ENCODE results near the gene LRRC25. TPM values are rescaled to one million over a fixed set of nuclear protein-coding genes. Genes with fewer than 3 reads are reported as not detected.
"Not testable (repeated sequence)": the region's sequence is repeated elsewhere in the genome, so short reads cannot be mapped to it uniquely, and the experiment has no call there.

The LRRC25 gene
- total RNA-seq, 1 experiment from 2014 or later: not detected

DNA sequence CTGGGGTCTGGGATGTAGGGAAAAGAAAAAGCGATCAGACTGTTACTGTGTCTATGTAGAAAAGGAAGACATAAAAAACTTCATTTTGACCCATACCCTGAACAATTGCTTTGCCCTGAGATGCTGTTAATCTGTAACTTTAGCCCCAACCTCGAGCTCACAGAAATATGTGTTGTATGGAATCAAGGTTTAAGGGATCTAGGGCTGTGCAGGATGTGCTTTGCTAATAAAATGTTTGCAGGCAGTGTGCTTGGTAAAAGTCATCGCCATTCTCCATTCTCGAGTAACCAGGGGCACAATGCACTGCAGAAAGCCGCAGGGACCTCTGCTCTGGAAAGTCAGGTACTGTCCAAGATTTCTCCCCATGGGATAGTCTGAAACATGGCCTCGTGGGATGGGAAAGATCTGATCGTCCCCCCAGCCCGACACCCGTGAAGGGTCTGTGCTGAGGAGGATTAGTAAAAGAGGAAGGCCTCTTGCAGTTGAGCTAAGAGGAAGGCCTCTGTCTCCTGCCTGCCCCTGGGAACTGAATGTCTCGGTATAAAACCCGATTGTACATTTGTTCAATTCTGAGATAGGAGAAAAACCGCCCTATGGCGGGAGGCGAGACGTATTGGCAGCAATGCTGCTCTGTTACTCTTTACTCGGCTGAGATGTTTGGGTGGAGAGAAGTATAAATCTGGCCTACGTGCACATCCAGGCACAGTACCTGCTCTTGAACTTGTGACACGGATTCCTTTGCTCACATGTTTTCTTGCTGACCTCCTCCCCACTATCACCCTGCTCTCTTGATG lies 5.2 kb upstream of the LRRC25 start:
- H3K4me3 Mint-ChIP-seq (ENCODE audit: unreplicated experiment): peak overlapping the region; percentile 46
- H3K9me3 ChIP-seq; H3K9me3 Mint-ChIP-seq (ENCODE audit: unreplicated experiment); H3K36me3 Mint-ChIP-seq (ENCODE audit: insufficient read depth, unreplicated experiment); intact Hi-C loops (cut with micrococcal nuclease; ENCODE audit: unreplicated experiment); H3K27me3 Mint-ChIP-seq (ENCODE audit: insufficient read depth, unreplicated experiment); H3K27me3 ChIP-seq (replicated peaks; ENCODE audit: control insufficient read depth, insufficient read depth, low read length); DNase-seq; H3K36me3 ChIP-seq (ENCODE audit: control insufficient read depth, insufficient read depth, low read length): not testable (repeated sequence)
- peak overlapping the region; percentile 25 for H3K4me3 ChIP-seq (ENCODE audit: low read depth, low read length)
- peaks cover 11% of the 10 kb centered on the region for H3K4me1 ChIP-seq
- ChIA-PET POLR2A (interaction anchor here (0.6 to 1.3 kb wide), 4 partner anchors 14 to 121 kb away, joined by 3 to 15 read pairs (median 4); partner anchors contain the start of genes GDF15 and JUND), CTCF (interaction anchor here (0.8 to 1.8 kb wide), 5 partner anchors 8 to 121 kb away, joined by 4 to 7 read pairs (median 6); partner anchors contain the start of genes GDF15 and JUND)
- BruUV-seq (replicated peaks): TSS peak; percentile 63
- H3K27ac Mint-ChIP-seq (ENCODE audit: unreplicated experiment): peak overlapping the region; percentile 77
- peaks cover 21% of the 10 kb centered on the region for H3K4me1 Mint-ChIP-seq (ENCODE audit: low read depth, unreplicated experiment)

DNA sequence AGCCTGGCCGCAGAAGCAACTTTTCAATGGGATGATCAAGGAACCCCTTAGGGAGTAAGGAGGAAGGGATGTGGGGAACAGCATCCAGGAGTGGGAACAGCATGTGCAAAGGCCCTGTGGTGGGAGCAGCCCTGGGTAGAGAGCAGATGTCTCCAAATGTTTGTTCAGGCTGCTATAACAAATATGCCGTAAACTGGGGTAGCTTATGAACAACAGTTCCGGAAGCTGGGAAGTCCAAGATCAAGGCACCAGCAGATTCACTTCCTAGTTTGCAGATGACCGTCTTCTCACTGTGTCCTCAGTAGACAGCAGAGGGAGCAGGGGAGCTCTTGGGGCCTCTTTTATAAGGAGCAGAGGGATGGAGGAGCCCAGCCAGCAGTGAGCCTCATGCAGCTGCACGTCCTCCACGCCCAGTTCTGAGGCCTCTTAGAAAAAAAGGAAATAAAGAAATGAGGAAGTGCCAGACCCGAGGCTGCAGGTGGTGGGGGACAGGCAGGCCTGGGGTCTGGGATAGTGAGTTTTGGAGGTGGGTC lies 4.2 kb upstream of the LRRC25 start:
- H3K4me3 ChIP-seq (ENCODE audit: low read depth, low read length): peak overlapping the region; percentile 25
- H3K36me3 Mint-ChIP-seq (ENCODE audit: insufficient read depth, unreplicated experiment): no peaks in the 10 kb centered on the region
- peak overlapping the region; percentile 77 for H3K27ac Mint-ChIP-seq (ENCODE audit: unreplicated experiment)
- no TSS peak for BruUV-seq (replicated peaks)
- H3K36me3 ChIP-seq (ENCODE audit: control insufficient read depth, insufficient read depth, low read length): no peaks in the 10 kb centered on the region
- DNase-seq: peak; percentile 74 to 83
- H3K4me3 Mint-ChIP-seq (ENCODE audit: unreplicated experiment): peak overlapping the region; percentile 46
- TF ChIP-seq, protein P1, sequence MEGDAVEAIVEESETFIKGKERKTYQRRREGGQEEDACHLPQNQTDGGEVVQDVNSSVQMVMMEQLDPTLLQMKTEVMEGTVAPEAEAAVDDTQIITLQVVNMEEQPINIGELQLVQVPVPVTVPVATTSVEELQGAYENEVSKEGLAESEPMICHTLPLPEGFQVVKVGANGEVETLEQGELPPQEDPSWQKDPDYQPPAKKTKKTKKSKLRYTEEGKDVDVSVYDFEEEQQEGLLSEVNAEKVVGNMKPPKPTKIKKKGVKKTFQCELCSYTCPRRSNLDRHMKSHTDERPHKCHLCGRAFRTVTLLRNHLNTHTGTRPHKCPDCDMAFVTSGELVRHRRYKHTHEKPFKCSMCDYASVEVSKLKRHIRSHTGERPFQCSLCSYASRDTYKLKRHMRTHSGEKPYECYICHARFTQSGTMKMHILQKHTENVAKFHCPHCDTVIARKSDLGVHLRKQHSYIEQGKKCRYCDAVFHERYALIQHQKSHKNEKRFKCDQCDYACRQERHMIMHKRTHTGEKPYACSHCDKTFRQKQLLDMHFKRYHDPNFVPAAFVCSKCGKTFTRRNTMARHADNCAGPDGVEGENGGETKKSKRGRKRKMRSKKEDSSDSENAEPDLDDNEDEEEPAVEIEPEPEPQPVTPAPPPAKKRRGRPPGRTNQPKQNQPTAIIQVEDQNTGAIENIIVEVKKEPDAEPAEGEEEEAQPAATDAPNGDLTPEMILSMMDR (IDR thresholded peaks at IDR 0.05; ENCODE audit: insufficient read depth in 1 of 2, low read depth in 1 of 2, low read length in 1 of 2, severe bottlenecking in 1 of 2, unreplicated experiment in 1 of 2): peak; percentile 41 to 68
- CTCF ChIA-PET: interaction anchor here (0.5 to 1.8 kb wide), 13 partner anchors 9 to 343 kb away, joined by 3 to 7 read pairs (median 4); partner anchors contain the start of genes GDF15, JUND and SSBP4
- no peaks in the 10 kb centered on the region for H3K9me3 ChIP-seq
- H3K4me1 ChIP-seq: peaks cover 11% of the 10 kb centered on the region
- no peaks in the 10 kb centered on the region for H3K27me3 Mint-ChIP-seq (ENCODE audit: insufficient read depth, unreplicated experiment)
- intact Hi-C loops (cut with micrococcal nuclease; ENCODE audit: unreplicated experiment): loop anchor here (2.0 kb wide), 1 partner anchor 15 kb away; the partner anchor contains the start of gene GDF15
- H3K4me1 Mint-ChIP-seq (ENCODE audit: low read depth, unreplicated experiment): peaks cover 21% of the 10 kb centered on the region
- POLR2A ChIA-PET: interaction anchor here (0.6 to 1.3 kb wide), 4 partner anchors 15 to 120 kb away, joined by 3 to 15 read pairs (median 4); partner anchors contain the start of genes GDF15 and JUND
- H3K9me3 Mint-ChIP-seq (ENCODE audit: unreplicated experiment): no peaks in the 10 kb centered on the region
- no peaks in the 10 kb centered on the region for H3K27me3 ChIP-seq (replicated peaks; ENCODE audit: control insufficient read depth, insufficient read depth, low read length)

DNA sequence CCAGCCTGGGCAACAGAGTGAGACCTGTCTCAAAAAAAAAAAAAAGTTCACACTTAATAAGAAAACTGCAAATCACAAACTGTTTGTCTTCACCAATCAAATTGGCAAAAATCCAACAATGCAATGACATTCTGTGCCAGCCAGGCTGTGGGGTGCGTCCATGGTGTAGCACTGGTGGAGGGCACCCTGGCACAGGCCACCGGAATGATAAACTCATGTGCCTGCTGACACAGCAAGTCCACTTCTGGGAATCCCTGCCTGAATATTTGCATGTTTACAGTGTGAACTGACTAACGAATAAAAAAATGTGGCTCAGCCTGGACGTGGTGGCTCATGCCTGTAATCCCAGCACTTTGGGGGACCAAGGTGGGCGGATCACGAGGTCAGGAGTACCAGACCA lies 1.6 kb upstream of the LRRC25 start:
- peaks cover 11% of the 10 kb centered on the region for H3K4me1 ChIP-seq
- intact Hi-C loops (cut with micrococcal nuclease; ENCODE audit: unreplicated experiment): no loop called here
- CTCF ChIA-PET: no interaction called here
- no peak overlapping the region for H3K4me3 ChIP-seq (ENCODE audit: low read depth, low read length)
- H3K27me3 Mint-ChIP-seq (ENCODE audit: insufficient read depth, unreplicated experiment): no peaks in the 10 kb centered on the region
- no peaks in the 10 kb centered on the region for H3K9me3 Mint-ChIP-seq (ENCODE audit: unreplicated experiment)
- no TSS peak for BruUV-seq (replicated peaks)
- DNase-seq: no peak
- H3K27me3 ChIP-seq (replicated peaks; ENCODE audit: control insufficient read depth, insufficient read depth, low read length): no peaks in the 10 kb centered on the region
- H3K36me3 ChIP-seq (ENCODE audit: control insufficient read depth, insufficient read depth, low read length): no peaks in the 10 kb centered on the region
- no peaks in the 10 kb centered on the region for H3K9me3 ChIP-seq
- no peak overlapping the region for H3K27ac Mint-ChIP-seq (ENCODE audit: unreplicated experiment)
- TF ChIP-seq, protein P1 (IDR thresholded peaks at IDR 0.05; ENCODE audit: insufficient read depth in 1 of 2, low read depth in 1 of 2, low read length in 1 of 2, severe bottlenecking in 1 of 2, unreplicated experiment in 1 of 2): no peak
- H3K4me1 Mint-ChIP-seq (ENCODE audit: low read depth, unreplicated experiment): peaks cover 21% of the 10 kb centered on the region
- POLR2A ChIA-PET: no interaction called here
- H3K36me3 Mint-ChIP-seq (ENCODE audit: insufficient read depth, unreplicated experiment): no peaks in the 10 kb centered on the region
- no peak overlapping the region for H3K4me3 Mint-ChIP-seq (ENCODE audit: unreplicated experiment)

All from Caco-2 (cell line).